HG02571 (cell line): Measurements from ENCODE around the gene FAM131C.

ENCODE experiments used
- ATAC-seq: cut with Tn5 transposase; IDR thresholded peaks from one replicate; pipeline ENCODE4 v1.9.1; 2021; ENCODE audit warnings: mild to moderate bottlenecking, moderate library complexity; ENCODE audit not compliant: unreplicated experiment

The FAM131C gene

GRCh38 chr1:16077406-16078245, 4.2 kb upstream of the FAM131C start:
- ATAC-seq = no peak

GRCh38 chr1:16076865-16077238, 3.4 kb upstream of the FAM131C start:
- no peak for ATAC-seq

GRCh38 chr1:16076031-16076864, 2.8 kb upstream of the FAM131C start:
- ATAC-seq = no peak

GRCh38 chr1:16075337-16076030, 2.0 kb upstream of the FAM131C start:
- no peak for ATAC-seq

- no peak for ATAC-seq
Observed at GRCh38 chr1:16074217-16074616, 766 bp upstream of the FAM131C start.

- no peak for ATAC-seq
Observed at GRCh38 chr1:16072616-16073484, 601 bp downstream of the FAM131C start.

GRCh38 chr1:16072095-16072494, 1.4 kb downstream of the FAM131C start:
- ATAC-seq = no peak

- ATAC-seq = no peak
Observed at GRCh38 chr1:16071614-16072013, 1.8 kb downstream of the FAM131C start.

GRCh38 chr1:16070640-16071355, 2.7 kb downstream of the FAM131C start:
- no peak for ATAC-seq

- ATAC-seq = no peak
Observed at GRCh38 chr1:16068356-16069270, 4.8 kb downstream of the FAM131C start.

- ATAC-seq = no peak
Observed at GRCh38 chr1:16067933-16068332, 5.5 kb downstream of the FAM131C start.

- no peak for ATAC-seq
Observed at GRCh38 chr1:16067127-16067768, 6.2 kb downstream of the FAM131C start.

- no peak for ATAC-seq
Observed at GRCh38 chr1:16066245-16066644, 7.2 kb downstream of the FAM131C start.

GRCh38 chr1:16065269-16065576, 8.2 kb downstream of the FAM131C start:
- ATAC-seq = no peak

GRCh38 chr1:16064536-16065268, 8.7 kb downstream of the FAM131C start:
- no peak for ATAC-seq

- no peak for ATAC-seq
Observed at GRCh38 chr1:16063921-16064320, 9.5 kb downstream of the FAM131C start.

GRCh38 chr1:16063226-16063829, 10.1 kb downstream of the FAM131C start:
- no peak for ATAC-seq
